Ovary (tissue), 9 donors: Measurements from ENCODE around the gene ANO7. TPM values are rescaled to one million over a fixed set of nuclear protein-coding genes. Genes with fewer than 3 reads are reported as not detected.

Source experiments
- DNase-seq, 5 donors: peaks; one replicate each; pipeline ENCODE4 v3.0.0-alpha.2; 2019 to 2020
- H3K27ac ChIP-seq, 2 donors: fragments of 200-600 bp; one replicate each; pipeline versions ENCODE4 v1.5.1 to v1.8.0; 2019 to 2022
- H3K27me3 ChIP-seq: fragments of 200-600 bp; one replicate; pipeline ENCODE4 v1.8.0; 2022
- H3K36me3 ChIP-seq: fragments of 200-600 bp; sonication (generic); one replicate; pipeline ENCODE4 v1.5.1; 2019
- H3K4me1 ChIP-seq: one replicate; pipeline ENCODE4 v1.8.1; 2013; ENCODE audit warnings: mild to moderate bottlenecking, moderate library complexity; ENCODE audit not compliant: insufficient read depth
- H3K4me3 ChIP-seq: fragments of 200-600 bp; sonication (generic); one replicate; pipeline ENCODE4 v1.5.1; 2017
- H3K9me3 ChIP-seq, 2 donors: fragments of 200-600 bp in 1 of 2; sonication (generic) in 1 of 2; one replicate each; pipeline versions ENCODE4 v1.5.1 to v1.8.1; 2013 to 2019; ENCODE audit warnings: mild to moderate bottlenecking in 1 of 2, moderate library complexity in 1 of 2
- CTCF ChIP-seq, 3 donors: fragments of 450-650 bp in 2 of 3; fragments of 200-600 bp in 1 of 3; IDR thresholded peaks; one replicate each; pipeline versions ENCODE4 v1.5.1 to v1.8.0; 2016 to 2022; ENCODE audit warnings: antibody characterized with exemption in 3 of 3, mild to moderate bottlenecking in 1 of 3
- EP300 ChIP-seq: sonication (generic); formaldehyde crosslinking; IDR thresholded peaks from one replicate; pipeline ENCODE4 v1.6.1; 2017; ENCODE audit warnings: antibody characterized with exemption
- POLR2A ChIP-seq: fragments of 450-650 bp; IDR thresholded peaks from one replicate; pipeline ENCODE4 v1.6.1; 2017; ENCODE audit warnings: antibody characterized with exemption, mild to moderate bottlenecking, moderate library complexity
- WGBS, 3 donors: extraction: QIAGEN DNeasy Blood & Tissue Kit in 1 of 3; methylation state at CpG; one replicate each; pipeline versions ENCODE4 v1.1.5 to v1.1.7; 2013 to 2017; 5-methylcytosine and 5-hydroxymethylcytosine counted together
- intact Hi-C, 4 donors: fragments of 100-400 bp; cut with DNase I; formaldehyde crosslinking; loops; one replicate each; pipeline versions ENCODE4 v1.11.0 to v1.15.1; 2022 to 2023
- polyA plus RNA-seq, 2 donors: library from polyadenylated mRNA; stranded (reverse); fragments of 200-250 nt in 1 of 2; fragments of 350-450 nt in 1 of 2; fragmentation: Illumina TruSeq in 1 of 2; extraction: RNeasy Lipid Tissue Mini Kit (QIAGEN cat#74804) in 1 of 2; gene quantifications; one replicate each; pipeline ENCODE4 v1.2.3, GENCODE V29; 2013 to 2014
- total RNA-seq, 7 donors: library from RNA; depleted of rRNA in 2 of 7; stranded (reverse); fragments of >200 nt in 2 of 7; fragmentation: NEBNext Ultra II Directional in 3 of 7; extraction: Animal tissue kit (Norgen Biotek cat#: 25700) in 3 of 7; gene quantifications; one replicate each; pipeline versions ENCODE4 v1.1.0 to v1.2.4, GENCODE V29; 2016 to 2023
- donor health status: DM: no; HTN: no; CAD: no; lungs with moderate emphysema.
- donor health status: DM: no; HTN: no; CAD: no.
- donor health status: Bipolar disorder and iron deficiency.
- donor health status: DM: yes; HTN: yes; CAD: no.
- donor health status: DM: no; HTN: no; CAD: no.
- donor health status: DM: yes; HTN: yes; CAD: no.

Gene ANO7
- total and polyA plus RNA-seq, 9 donors, result 0.87 to 6.5 (median 2.1) TPM

- no peaks in the 10 kb centered on the region for H3K4me1 ChIP-seq
- no peaks in the 10 kb centered on the region for H3K27me3 ChIP-seq
- peak overlapping the region; percentile 59 for H3K4me3 ChIP-seq
- peak overlapping the region; percentile 49 to 82 for H3K27ac ChIP-seq
- intact Hi-C loops, result no loop called here
- WGBS, 3 donors, result 1% methylated on average over 52 to 75 of the region's 83 CpGs
- DNase-seq, result peak; percentile 56 to 80 (median 73)
- no peaks in the 10 kb centered on the region for H3K9me3 ChIP-seq
- TF ChIP-seq CTCF (IDR thresholded peaks at IDR 0.05) (no peak), POLR2A (no peak), EP300 (no peak)
- no peaks in the 10 kb centered on the region for H3K36me3 ChIP-seq
Observed at GRCh38 chr2:241218131-241219029, 29.9 kb downstream of the ANO7 start.

DNA sequence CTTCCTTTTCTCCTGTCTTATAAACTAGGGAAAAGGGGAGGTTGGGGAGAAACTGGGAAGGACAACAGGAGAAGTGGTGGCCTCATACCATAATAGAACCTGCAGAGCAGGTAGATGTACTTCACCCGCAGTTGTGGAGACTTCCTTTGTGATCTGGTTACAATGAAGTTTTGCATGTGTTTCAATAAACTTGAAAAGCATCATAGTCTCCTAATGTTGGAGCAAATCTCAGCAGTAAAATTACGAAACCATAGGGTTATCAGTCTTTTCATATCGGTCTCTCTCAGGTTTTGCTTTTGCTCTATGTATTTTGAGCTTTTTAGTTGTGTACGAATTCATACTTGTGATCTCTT lies 30.5 kb downstream of the ANO7 start:
- 31 to 41% (median 39%) methylated on average over 4 of the region's 4 CpGs for WGBS, 3 donors
- intact Hi-C loops, result no loop called here
- Histone ChIP-seq H3K4me3 (peak overlapping the region; percentile 59), H3K27ac (no peak overlapping the region), H3K27me3 (no peaks in the 10 kb centered on the region), H3K4me1 (peaks cover 2% of the 10 kb centered on the region), H3K9me3 (no peaks in the 10 kb centered on the region), H3K36me3 (no peaks in the 10 kb centered on the region)
- DNase-seq, result no peak
- TF ChIP-seq CTCF (IDR thresholded peaks at IDR 0.05) (no peak), POLR2A (no peak), EP300 (no peak)

DNA sequence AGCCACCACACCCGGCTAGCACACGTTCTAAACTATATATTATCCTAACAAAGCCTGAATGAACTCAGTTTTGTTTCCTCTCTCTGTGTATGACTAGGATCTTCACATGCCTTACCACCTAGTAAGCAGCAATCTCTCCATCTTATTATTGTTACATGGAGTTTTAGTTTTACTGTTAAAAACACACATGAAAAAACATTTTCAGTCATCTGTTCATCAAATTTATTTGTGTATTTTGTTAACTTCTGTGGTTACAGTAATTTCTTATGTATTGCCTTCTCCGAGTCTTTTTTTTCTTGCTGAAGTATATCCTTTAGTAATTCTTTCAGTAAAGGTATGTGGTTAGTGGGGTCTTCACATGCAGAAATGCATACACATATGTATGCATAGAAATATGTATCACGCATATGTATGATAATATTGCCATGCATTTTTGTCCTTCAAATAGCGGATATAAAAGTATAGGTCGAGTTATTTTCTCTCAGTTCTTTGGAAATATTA lies 31.4 kb downstream of the ANO7 start:
- no peaks in the 10 kb centered on the region for H3K9me3 ChIP-seq
- no peak for TF ChIP-seq POLR2A
- TF ChIP-seq CTCF (IDR thresholded peaks at IDR 0.05), result no peak
- TF ChIP-seq EP300, result no peak
- no peak overlapping the region for H3K4me3 ChIP-seq
- H3K4me1 ChIP-seq, result peaks cover 3% of the 10 kb centered on the region
- H3K27me3 ChIP-seq, result no peaks in the 10 kb centered on the region
- no peak for DNase-seq
- no peaks in the 10 kb centered on the region for H3K36me3 ChIP-seq
- intact Hi-C loops, result no loop called here
- WGBS, 3 donors, result 93 to 96% (median 94%) methylated on average over 6 of the region's 6 CpGs
- no peak overlapping the region for H3K27ac ChIP-seq

- WGBS, 3 donors, result 55 to 71% (median 63%) methylated on average over 23 of the region's 23 CpGs
- Histone ChIP-seq H3K36me3 (no peaks in the 10 kb centered on the region), H3K9me3 (no peaks in the 10 kb centered on the region), H3K27me3 (no peaks in the 10 kb centered on the region), H3K27ac (no peak overlapping the region), H3K4me3 (no peak overlapping the region), H3K4me1 (peaks cover 3% of the 10 kb centered on the region)
- TF ChIP-seq POLR2A (no peak), EP300 (no peak), CTCF (IDR thresholded peaks at IDR 0.05) (no peak)
- peak in 1 of 5 donors; percentile 33 for DNase-seq
- intact Hi-C loops, result no loop called here
Observed at GRCh38 chr2:241223211-241224017, 34.9 kb downstream of the ANO7 start.
